ENCODE data around the gene LNPK.
A peak's percentile ranks its signal among the peaks of the same experiment; 100 is the strongest.

LNPK gene

DNA sequence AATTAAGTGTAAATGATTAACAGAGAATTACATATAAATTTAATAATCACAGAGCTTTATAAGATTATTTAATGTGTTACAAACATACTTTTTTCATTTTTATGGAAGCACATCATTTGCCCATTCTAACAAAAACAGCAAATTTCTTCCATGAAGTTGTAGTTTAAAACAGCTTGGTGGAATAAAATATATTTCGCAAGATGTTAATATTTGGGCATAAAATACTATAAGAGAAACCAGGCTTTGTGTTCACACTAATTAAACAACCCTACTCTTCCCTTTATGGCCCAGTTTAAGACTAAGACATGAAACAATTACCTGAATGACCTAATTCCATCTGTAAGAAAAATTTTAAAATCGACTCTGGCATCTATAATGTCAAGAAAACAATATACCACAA is 69.4 kb downstream of the LNPK start:
- no peak for DNase-seq (ENCODE audit: low read depth)
- H3K4me3 ChIP-seq (replicated peaks; ENCODE audit: low read depth, low read length), result no peak overlapping the region
- TF ChIP-seq, protein P1, sequence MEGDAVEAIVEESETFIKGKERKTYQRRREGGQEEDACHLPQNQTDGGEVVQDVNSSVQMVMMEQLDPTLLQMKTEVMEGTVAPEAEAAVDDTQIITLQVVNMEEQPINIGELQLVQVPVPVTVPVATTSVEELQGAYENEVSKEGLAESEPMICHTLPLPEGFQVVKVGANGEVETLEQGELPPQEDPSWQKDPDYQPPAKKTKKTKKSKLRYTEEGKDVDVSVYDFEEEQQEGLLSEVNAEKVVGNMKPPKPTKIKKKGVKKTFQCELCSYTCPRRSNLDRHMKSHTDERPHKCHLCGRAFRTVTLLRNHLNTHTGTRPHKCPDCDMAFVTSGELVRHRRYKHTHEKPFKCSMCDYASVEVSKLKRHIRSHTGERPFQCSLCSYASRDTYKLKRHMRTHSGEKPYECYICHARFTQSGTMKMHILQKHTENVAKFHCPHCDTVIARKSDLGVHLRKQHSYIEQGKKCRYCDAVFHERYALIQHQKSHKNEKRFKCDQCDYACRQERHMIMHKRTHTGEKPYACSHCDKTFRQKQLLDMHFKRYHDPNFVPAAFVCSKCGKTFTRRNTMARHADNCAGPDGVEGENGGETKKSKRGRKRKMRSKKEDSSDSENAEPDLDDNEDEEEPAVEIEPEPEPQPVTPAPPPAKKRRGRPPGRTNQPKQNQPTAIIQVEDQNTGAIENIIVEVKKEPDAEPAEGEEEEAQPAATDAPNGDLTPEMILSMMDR (IDR thresholded peaks at IDR 0.05; ENCODE audit: low read length, missing control alignments), result no peak

DNA sequence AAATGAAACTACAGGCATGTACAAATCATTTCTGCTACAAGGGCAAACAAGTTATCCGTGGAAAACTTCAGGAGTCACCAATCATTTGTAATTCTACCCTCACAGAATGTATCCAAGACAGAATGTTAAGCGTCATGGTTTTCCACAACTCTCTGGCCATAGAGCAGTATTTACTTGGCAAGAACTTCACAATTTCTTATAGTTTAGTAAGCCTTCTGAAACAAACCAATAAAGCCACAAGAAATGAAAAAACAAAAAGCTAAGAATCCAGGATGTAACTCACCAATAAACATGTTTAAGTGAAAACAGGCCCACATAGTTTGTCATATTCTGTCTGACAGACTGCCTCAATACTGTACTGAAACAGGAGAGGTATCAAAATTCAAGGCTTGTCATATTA is 70.3 kb downstream of the LNPK start:
- TF ChIP-seq, protein P1 (IDR thresholded peaks at IDR 0.05; ENCODE audit: low read length, missing control alignments), result no peak
- DNase-seq (ENCODE audit: low read depth), result peak; percentile 62
- no peak overlapping the region for H3K4me3 ChIP-seq (replicated peaks; ENCODE audit: low read depth, low read length)

DNA sequence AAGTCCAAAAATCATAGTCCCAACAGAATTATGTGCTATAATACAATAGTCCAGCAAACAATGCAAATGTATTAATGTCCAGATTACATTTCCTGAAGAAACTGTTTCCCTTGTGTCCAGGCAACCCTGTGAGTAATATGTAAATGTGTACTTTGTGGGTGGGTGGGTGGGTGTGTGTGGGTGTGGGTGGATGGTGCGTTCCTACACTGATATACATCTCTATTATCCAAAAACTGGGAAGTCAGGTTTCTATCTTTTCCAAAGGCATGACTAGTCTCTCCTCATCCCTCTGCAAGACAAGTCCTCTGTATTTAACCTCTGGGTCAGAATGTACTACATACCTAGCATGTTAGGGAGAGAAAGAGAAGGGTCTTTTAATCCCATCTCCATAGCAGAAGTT is 71.6 kb downstream of the LNPK start:
- DNase-seq (ENCODE audit: low read depth), result peak; percentile 29
- TF ChIP-seq, protein P1 (IDR thresholded peaks at IDR 0.05; ENCODE audit: low read length, missing control alignments), result no peak
- no peak overlapping the region for H3K4me3 ChIP-seq (replicated peaks; ENCODE audit: low read depth, low read length)

DNA sequence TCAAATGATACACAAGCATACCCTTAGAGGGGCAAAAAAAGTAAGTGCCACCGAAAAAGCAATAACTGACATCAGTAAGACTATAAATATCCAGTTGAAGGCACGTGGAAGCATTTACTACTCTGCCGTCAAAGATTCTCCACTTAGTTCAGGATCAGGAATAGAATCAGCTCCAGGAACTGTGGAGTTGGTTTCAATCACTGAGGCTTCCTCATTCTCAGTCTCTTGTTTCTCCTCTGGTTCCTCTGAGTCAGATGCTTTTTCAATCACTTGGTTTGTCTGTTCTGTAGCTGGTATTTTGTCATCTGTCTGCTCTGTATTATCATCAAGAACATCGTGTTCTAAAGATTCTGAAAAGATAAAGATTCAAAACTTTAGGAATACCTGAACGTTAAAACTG is 72.2 kb downstream of the LNPK start:
- TF ChIP-seq, protein P1 (IDR thresholded peaks at IDR 0.05; ENCODE audit: low read length, missing control alignments), result no peak
- H3K4me3 ChIP-seq (replicated peaks; ENCODE audit: low read depth, low read length), result no peak overlapping the region
- DNase-seq (ENCODE audit: low read depth), result peak; percentile 18

DNA sequence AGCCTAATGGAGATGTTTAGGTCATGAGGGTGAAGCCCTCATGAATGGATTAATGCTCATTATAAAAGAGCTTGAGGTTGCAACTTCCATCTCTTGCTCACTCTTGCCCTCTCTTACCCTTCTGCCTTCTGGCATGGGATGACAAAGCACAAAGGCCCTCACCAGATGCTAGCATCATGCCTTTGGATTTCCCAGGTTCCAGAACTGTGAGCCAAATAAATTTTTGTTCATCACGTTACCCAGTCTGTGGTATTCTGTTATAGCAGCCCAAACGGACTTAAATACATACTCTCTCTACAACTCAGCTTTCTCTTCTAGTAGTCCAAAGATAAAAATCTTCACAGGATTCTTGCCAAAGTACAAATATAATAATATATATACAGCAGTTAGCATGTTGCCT is 75.8 kb downstream of the LNPK start:
- TF ChIP-seq, protein P1 (IDR thresholded peaks at IDR 0.05; ENCODE audit: low read length, missing control alignments), result no peak

DNA sequence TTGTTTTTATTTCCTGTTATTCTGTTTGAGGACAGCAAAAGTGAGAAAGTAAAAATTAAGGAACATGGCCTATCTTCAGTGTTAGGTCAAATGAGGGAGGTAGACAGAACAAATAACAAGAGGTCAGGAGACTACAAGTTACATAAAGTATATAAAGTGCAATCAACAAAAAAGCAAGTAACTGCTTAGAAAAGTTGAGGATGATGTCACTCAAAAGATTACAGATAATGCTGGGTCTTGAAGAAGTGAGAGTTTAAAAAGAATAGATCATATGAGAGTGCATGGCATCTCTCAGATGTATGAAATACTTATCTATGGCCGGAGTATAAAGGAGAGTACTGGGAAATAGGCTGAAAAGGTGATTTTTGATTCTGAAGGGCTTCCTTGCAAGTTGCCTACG is 79.9 kb downstream of the LNPK start:
- TF ChIP-seq, protein P1 (IDR thresholded peaks at IDR 0.05; ENCODE audit: low read length, missing control alignments), result no peak
- H3K4me3 ChIP-seq (replicated peaks; ENCODE audit: low read depth, low read length), result no peak overlapping the region
- DNase-seq (ENCODE audit: low read depth), result no peak

More for the DNA sequence above, 75.8 kb downstream of the LNPK start:
- H3K4me3 ChIP-seq (replicated peaks; ENCODE audit: low read depth, low read length), result no peak overlapping the region
- no peak for DNase-seq (ENCODE audit: low read depth)

DNA sequence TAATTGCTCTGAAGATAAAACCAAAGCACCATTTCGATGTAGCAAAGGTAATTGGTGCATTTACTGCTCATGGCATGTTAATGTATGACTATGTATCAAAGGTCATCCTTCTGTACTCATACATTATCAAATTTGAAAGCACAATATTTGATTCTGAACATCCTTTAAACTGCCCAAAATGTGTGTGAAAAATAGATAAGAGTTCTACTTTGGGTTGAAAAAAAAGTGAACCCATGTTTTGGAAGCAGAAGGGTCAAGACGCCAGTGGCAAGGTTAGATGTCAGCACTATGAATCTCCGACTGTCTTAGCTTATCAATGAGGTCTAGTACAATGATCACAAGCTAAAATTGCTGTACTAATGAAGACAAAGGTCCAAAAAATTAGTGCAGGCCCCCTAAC is 83.1 kb downstream of the LNPK start:
- DNase-seq (ENCODE audit: low read depth), result no peak
- TF ChIP-seq, protein P1 (IDR thresholded peaks at IDR 0.05; ENCODE audit: low read length, missing control alignments), result no peak
- no peak overlapping the region for H3K4me3 ChIP-seq (replicated peaks; ENCODE audit: low read depth, low read length)
